GM23338 (cell line): ENCODE data around the gene AK9.

Source experiments
- CREB1 ChIP-seq: fragments of 250-450 bp; sonication (Bioruptor Pico); IDR thresholded peaks from 2 replicates; pipeline ENCODE4 v1.5.0; 2020; ENCODE audit warnings: low read depth, mild to moderate bottlenecking, moderate library complexity
- CTCF ChIP-seq, 2 experiments: fragments of 200-600 bp in 1 of 2; sonication (generic) in 1 of 2; conservative IDR thresholded peaks; 2 replicates each; pipeline versions ENCODE4 v1.5.1 to v1.6.1; 2016 to 2017; ENCODE audit warnings: antibody characterized with exemption in 2 of 2, low read depth in 2 of 2, mild to moderate bottlenecking in 2 of 2, moderate library complexity in 1 of 2
- EZH2 ChIP-seq: fragments of 200-600 bp; sonication (generic); IDR thresholded peaks from one replicate; pipeline ENCODE4 v1.8.0; 2017; ENCODE audit warnings: antibody characterized with exemption, mild to moderate bottlenecking, low read depth; ENCODE audit not compliant: unreplicated experiment
- EZH2phosphoT487 ChIP-seq: fragments of 200-600 bp; sonication (generic); IDR thresholded peaks from one replicate; pipeline ENCODE4 v1.8.1; 2018; ENCODE audit warnings: antibody characterized with exemption; ENCODE audit not compliant: unreplicated experiment
- JUNB ChIP-seq: IDR thresholded peaks from one replicate; pipeline ENCODE4 v1.6.1; 2016; ENCODE audit warnings: antibody characterized with exemption; ENCODE audit not compliant: unreplicated experiment
- POLR2AphosphoS5 ChIP-seq: IDR thresholded peaks from 2 replicates; pipeline ENCODE4 v1.6.1; 2016; ENCODE audit warnings: antibody characterized with exemption, low read depth
- REST ChIP-seq: IDR thresholded peaks from one replicate; pipeline ENCODE4 v1.6.1; 2018; ENCODE audit warnings: antibody characterized with exemption; ENCODE audit not compliant: unreplicated experiment
- STAT1 ChIP-seq: IDR thresholded peaks from one replicate; pipeline ENCODE4 v1.6.1; 2016; ENCODE audit warnings: antibody characterized with exemption; ENCODE audit not compliant: unreplicated experiment
- ZNF462 ChIP-seq: fragments of 250-450 bp; sonication (Bioruptor Pico); IDR thresholded peaks from 2 replicates; pipeline ENCODE4 v1.5.0; 2020; ENCODE audit warnings: mild to moderate bottlenecking, moderate library complexity
- TF ChIP-seq, protein P1 (sequence below): IDR thresholded peaks from 2 replicates; pipeline ENCODE4 v1.6.1; 2016; ENCODE audit warnings: antibody characterized with exemption

DNA sequence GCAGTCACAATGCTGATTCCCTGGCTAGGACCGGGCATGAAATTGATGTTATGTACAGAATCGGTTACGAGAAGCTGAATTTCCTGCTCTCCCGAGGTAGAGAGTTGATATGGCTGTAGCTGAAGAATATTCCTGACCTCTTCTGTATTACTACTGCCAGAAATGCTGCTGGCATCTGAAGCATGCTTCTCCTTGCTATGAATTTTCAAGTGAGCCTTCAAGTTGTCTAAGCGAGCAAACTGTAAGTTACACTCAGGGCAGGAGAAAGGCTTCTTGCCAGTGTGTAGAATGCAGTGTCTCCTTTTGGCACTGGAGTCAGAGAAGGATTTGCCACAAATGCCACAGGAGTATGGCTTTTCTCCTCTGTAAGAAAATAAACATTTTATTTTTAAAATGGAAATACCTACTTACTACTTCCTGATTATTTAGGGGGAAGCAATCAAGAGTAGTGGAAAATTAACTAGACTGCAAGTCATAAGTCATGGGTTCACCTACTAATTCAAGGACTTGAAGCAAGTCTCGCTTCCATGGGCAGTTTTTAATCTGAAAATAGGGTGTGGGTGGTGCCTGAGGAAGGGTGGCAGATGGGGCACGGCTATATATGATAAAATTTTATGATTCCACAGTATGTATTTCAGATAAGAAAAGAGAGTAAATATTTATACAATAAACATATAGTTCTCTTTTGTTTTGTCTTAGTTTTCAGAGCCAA, 224.6 kb downstream of the AK9 start:
- no peak for TF ChIP-seq POLR2AphosphoS5
- no peak for TF ChIP-seq EZH2phosphoT487
- TF ChIP-seq ZNF462 (CRISPR knock-in tag) = no peak
- no peak for TF ChIP-seq CTCF (conservative IDR thresholded peaks at IDR 0.05; ENCODE audit: low read depth in 2 of 2)
- no peak for TF ChIP-seq EZH2
- TF ChIP-seq JUNB = no peak
- no peak for TF ChIP-seq REST
- TF ChIP-seq CREB1 = no peak
- TF ChIP-seq STAT1 = no peak
- TF ChIP-seq, protein P1, sequence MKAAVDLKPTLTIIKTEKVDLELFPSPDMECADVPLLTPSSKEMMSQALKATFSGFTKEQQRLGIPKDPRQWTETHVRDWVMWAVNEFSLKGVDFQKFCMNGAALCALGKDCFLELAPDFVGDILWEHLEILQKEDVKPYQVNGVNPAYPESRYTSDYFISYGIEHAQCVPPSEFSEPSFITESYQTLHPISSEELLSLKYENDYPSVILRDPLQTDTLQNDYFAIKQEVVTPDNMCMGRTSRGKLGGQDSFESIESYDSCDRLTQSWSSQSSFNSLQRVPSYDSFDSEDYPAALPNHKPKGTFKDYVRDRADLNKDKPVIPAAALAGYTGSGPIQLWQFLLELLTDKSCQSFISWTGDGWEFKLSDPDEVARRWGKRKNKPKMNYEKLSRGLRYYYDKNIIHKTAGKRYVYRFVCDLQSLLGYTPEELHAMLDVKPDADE = no peak
